ENCODE data around the gene TNFRSF8. TPM values are rescaled to one million over a fixed set of nuclear protein-coding genes. Genes with fewer than 3 reads are reported as not detected.

TNFRSF8 gene
- polyA plus RNA-seq, 1 donor (not counting 4 experiments of a cell fraction or from before 2014, with no cell fraction given): 0.03 TPM

- Histone ChIP-seq H3K36me3 (ENCODE audit: control insufficient read depth in 2 of 2, extremely low read depth in 1 of 2, insufficient read depth in 2 of 2, low read length in 2 of 2) (no peaks in the 10 kb centered on the region), H3K4me2 (ENCODE audit: control insufficient read depth, extremely low read depth, insufficient read depth, low read depth, low read length) (no peak overlapping the region), H3K4me1 (ENCODE audit: control insufficient read depth, extremely low read depth, insufficient read depth, low read length) (peaks cover 13% of the 10 kb centered on the region), H3K27ac (ENCODE audit: control insufficient read depth, insufficient read depth, low read length) (no peak overlapping the region), H4K20me1 (ENCODE audit: control insufficient read depth, extremely low read depth, insufficient read depth, low read length) (no peaks in the 10 kb centered on the region), H3K27me3 (ENCODE audit: control insufficient read depth, extremely low read depth, insufficient read depth, low read length) (peaks cover 32% of the 10 kb centered on the region), H2AFZ (ENCODE audit: control insufficient read depth, low read length) (no peak overlapping the region), H3K9me3 (ENCODE audit: control insufficient read depth, low read depth, low read length) (no peaks in the 10 kb centered on the region), H3K4me3 (ENCODE audit: control insufficient read depth in 2 of 3, extremely low read depth in 1 of 3, insufficient read depth in 2 of 3, low read depth in 1 of 3, low read length in 3 of 3) (no peak overlapping the region), H3K9me1 (ENCODE audit: control insufficient read depth, extremely low read depth, insufficient read depth, low read length) (no peaks in the 10 kb centered on the region), H3K79me2 (ENCODE audit: control insufficient read depth, insufficient read depth, low read length) (no peaks in the 10 kb centered on the region), H3K9ac (ENCODE audit: control insufficient read depth, extremely low read depth, insufficient read depth, low read length) (no peak overlapping the region)
- dilution Hi-C loops (cut with MboI; ENCODE audit: extremely low pct_ligation_motif_present, low sequenced_read_pairs): no loop called here
- no peak for FAIRE-seq
- no peak for DNase-seq (ENCODE audit: low read depth, low spot score)
- TF ChIP-seq CTCF (optimal IDR thresholded peaks at IDR 0.05 in 1 of 3, IDR thresholded peaks at IDR 0.05 in 1 of 3, conservative IDR thresholded peaks at IDR 0.05 in 1 of 3; ENCODE audit: extremely low read depth in 1 of 3, insufficient read depth in 2 of 3, low read length in 3 of 3) (no peak), EZH2 (IDR thresholded peaks at IDR 0.05; ENCODE audit: low read length) (no peak)
These were observed 102.2 kb downstream of the TNFRSF8 start for GRCh38 chr1:12165342-12165741.

GRCh38 chr1:12166834-12167492 lies 103.9 kb downstream of the TNFRSF8 start, which contains the start of gene TNFRSF1B:
Gene TNFRSF1B, plus strand, starts transcription at chr1:12166991. Its CDS starts 101 bp downstream, at chr1:12167092.
- peaks cover 32% of the 10 kb centered on the region for H3K27me3 ChIP-seq (ENCODE audit: control insufficient read depth, extremely low read depth, insufficient read depth, low read length)
- dilution Hi-C loops (cut with MboI; ENCODE audit: extremely low pct_ligation_motif_present, low sequenced_read_pairs): no loop called here
- peak within 1 kb of the TSS; percentile 3 to 47 (median 45) for H3K4me3 ChIP-seq (ENCODE audit: control insufficient read depth in 2 of 3, extremely low read depth in 1 of 3, insufficient read depth in 2 of 3, low read depth in 1 of 3, low read length in 3 of 3)
- no peak within 1 kb of the TSS for H3K9ac ChIP-seq (ENCODE audit: control insufficient read depth, extremely low read depth, insufficient read depth, low read length)
- H3K9me1 ChIP-seq (ENCODE audit: control insufficient read depth, extremely low read depth, insufficient read depth, low read length): no peaks in the 10 kb centered on the region
- no peaks in the 10 kb centered on the region for H3K36me3 ChIP-seq (ENCODE audit: control insufficient read depth in 2 of 2, extremely low read depth in 1 of 2, insufficient read depth in 2 of 2, low read length in 2 of 2)
- no peak within 1 kb of the TSS for H2AFZ ChIP-seq (ENCODE audit: control insufficient read depth, low read length)
- FAIRE-seq (no peak), DNase-seq (ENCODE audit: low read depth, low spot score) (no peak)
- H3K4me1 ChIP-seq (ENCODE audit: control insufficient read depth, extremely low read depth, insufficient read depth, low read length): peaks cover 4% of the 10 kb centered on the region
- H4K20me1 ChIP-seq (ENCODE audit: control insufficient read depth, extremely low read depth, insufficient read depth, low read length): no peaks in the 10 kb centered on the region
- TF ChIP-seq CTCF (optimal IDR thresholded peaks at IDR 0.05 in 1 of 3, IDR thresholded peaks at IDR 0.05 in 1 of 3, conservative IDR thresholded peaks at IDR 0.05 in 1 of 3; ENCODE audit: extremely low read depth in 1 of 3, insufficient read depth in 2 of 3, low read length in 3 of 3) (no peak), EZH2 (IDR thresholded peaks at IDR 0.05; ENCODE audit: low read length) (peak; percentile 53)
- no peaks in the 10 kb centered on the region for H3K79me2 ChIP-seq (ENCODE audit: control insufficient read depth, insufficient read depth, low read length)
- H3K4me2 ChIP-seq (ENCODE audit: control insufficient read depth, extremely low read depth, insufficient read depth, low read depth, low read length): peak within 1 kb of the TSS; percentile 39
- no peak within 1 kb of the TSS for H3K27ac ChIP-seq (ENCODE audit: control insufficient read depth, insufficient read depth, low read length)
- no peaks in the 10 kb centered on the region for H3K9me3 ChIP-seq (ENCODE audit: control insufficient read depth, low read depth, low read length)

All from keratinocyte (primary cell).